Measurements from ENCODE around the gene PPIE.
"Not testable (repeated sequence)": the region's sequence is repeated elsewhere in the genome, so short reads cannot be mapped to it uniquely, and the experiment has no call there.

GRCh38 chr1:39787108-39787375 lies 48.4 kb downstream of the PPIE start:
- not testable (repeated sequence) for TF ChIP-seq CTCF, POLR2AphosphoS5, POLR2A (IDR thresholded peaks at IDR 0.05)
